ENCODE measurements around the gene FRMD5.
"Not testable (repeated sequence)": the region's sequence is repeated elsewhere in the genome, so short reads cannot be mapped to it uniquely, and the experiment has no call there.

The FRMD5 gene

DNA sequence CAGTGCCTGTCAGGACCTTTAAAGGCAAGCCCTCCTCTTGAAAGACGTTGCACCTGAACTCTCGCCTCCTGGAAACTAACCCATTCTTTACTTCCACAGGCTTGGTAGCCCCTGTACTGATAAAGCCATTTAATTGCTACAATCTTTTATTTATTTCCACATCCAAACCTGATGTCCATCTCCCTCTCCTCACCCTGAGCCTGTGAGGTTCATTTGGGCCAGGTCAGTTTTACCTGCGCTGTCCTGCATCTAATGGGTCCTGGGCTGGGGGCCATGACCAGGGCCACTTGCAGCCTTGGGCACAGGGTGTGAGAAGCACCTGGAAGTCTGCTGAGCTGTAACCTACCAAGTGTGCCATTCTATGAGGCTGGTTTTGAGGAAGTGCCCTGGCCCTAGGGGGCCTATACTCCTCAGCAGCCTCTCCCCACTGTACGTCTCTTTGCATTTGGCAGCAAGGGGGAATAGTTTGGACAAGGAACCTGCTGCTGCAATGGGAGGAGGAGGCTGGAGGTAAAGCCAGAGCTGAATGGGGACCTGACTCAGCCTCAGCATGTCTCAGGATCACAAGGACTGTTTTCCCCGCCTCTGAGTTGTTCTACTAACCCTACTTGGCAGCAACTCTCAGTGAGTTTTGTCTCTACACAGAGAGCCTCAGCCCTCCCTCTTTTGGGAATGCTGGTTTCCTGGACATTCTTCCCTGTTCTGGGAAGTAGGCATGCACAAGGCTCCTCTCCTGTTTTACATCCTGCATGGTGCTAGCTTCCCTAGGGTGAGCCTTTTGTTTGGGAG is 314.5 kb downstream of the FRMD5 start:
- no peak for DNase-seq

GRCh38 chr15:43879386-43880355 is 315.4 kb downstream of the FRMD5 start:
- DNase-seq: no peak

GRCh38 chr15:43878446-43878845 is 316.6 kb downstream of the FRMD5 start:
- no peak for DNase-seq

- no peak for DNase-seq
Observed at GRCh38 chr15:43877371-43877770, 317.7 kb downstream of the FRMD5 start.

- no peak for DNase-seq
Observed at GRCh38 chr15:43876872-43877271, 318.2 kb downstream of the FRMD5 start.

DNA sequence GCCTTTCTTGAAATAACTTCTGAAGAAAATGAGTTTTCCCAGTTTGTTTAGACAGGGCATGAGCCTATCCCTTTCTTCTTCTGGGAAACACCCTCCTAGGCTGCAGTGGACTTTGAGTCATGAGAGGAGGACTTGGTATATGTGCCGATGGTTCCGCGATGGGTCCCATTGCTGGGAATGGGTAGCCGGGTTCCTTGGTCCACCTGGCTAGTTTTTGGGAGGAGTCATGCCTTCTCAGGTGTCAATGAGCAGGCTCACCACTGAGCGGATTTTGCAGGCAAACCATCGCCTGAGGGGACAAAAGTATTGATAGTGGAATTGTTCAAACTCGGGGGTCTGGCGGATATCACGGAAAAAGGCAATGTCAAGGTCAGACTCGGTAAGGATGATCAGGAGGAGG is 321.4 kb downstream of the FRMD5 start:
- no peak for DNase-seq

DNA sequence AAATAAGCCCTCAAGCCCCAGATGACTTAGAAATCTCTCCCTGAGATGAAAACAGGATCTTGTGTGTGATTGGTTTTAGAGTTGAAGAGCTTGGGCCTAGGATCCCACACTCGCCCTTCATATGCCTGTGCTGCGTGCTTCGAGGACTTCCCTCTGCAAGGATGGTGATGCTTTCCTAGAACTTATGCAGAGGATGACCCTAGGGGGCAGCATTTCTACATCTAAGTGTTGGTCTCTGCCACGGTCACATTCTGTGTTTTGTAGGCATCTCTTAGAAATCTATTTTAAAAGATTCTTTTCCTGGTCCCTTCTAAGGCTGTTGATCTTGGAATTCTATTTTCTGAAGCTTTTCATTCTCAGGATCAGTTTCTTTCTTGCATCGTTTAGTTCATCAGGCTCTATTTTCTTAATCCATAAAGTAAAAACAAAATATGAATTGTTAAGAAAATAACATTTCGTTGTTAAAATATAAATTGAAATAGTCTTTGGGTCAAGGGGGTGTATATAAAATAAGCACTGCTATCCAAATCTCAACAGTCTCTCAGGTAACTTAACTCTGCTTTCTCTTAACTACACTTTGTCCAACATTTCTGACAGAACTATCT is 322.6 kb downstream of the FRMD5 start:
- peak; percentile 41 for DNase-seq

DNA sequence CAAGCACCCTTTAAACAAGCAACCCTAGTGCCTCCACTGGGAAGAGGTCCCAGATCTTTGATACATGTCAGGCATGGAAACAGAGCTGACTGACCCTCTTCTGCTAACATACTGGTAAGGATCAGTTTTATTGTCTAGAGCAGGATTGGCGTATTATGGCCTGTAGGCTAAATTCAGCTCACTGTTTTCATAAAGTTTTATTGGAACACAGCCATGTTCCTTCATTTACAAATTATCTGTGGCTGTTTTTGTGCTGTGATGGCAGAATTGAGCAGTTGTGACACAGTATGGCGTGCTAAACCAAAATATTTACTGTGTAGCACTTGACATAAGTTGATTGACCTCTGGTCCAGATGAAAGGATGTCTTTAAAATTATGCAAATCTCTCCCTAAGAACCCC is 323.2 kb downstream of the FRMD5 start:
- no peak for DNase-seq

- no peak for DNase-seq
Observed at GRCh38 chr15:43868406-43868805, 326.7 kb downstream of the FRMD5 start.

DNA sequence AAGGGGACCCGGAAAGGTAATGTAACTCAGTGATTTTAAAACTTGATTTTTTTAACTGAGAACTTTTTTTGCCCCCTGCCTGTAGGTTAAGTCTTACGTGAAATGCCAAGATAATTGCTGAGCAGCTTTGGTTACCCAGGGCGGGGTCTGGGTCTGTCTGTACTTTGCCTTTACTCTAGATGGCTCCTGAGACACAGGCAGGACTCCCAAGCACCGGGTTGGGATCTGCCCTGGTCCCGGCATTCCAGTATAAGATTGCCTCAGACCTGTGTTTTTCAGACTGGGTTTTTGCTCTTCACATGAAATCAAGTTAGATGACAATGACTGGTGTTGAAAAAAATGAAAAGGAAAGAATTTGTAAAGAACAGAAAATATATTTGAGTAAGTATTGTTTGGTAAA is 328.0 kb downstream of the FRMD5 start:
- DNase-seq: no peak

DNA sequence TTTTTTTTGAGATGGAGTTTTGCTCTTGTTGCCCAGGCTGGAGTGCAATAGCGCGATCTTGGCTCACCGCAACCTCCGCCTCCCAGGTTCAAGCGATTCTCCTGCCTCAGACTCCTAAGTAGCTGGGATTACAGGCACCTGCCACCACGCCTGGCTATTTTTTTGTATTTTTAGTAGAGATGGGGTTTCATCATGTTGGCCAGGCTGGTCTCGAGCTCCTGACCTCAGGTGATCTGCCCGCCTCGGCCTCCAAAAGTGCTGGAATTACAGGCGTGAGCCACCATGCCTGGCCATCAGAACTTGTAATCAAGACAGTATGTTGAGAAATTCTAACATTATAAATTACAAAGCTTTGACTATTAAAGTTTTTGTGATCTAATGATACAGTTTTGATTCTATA is 328.4 kb downstream of the FRMD5 start:
- DNase-seq: not testable (repeated sequence)

DNA sequence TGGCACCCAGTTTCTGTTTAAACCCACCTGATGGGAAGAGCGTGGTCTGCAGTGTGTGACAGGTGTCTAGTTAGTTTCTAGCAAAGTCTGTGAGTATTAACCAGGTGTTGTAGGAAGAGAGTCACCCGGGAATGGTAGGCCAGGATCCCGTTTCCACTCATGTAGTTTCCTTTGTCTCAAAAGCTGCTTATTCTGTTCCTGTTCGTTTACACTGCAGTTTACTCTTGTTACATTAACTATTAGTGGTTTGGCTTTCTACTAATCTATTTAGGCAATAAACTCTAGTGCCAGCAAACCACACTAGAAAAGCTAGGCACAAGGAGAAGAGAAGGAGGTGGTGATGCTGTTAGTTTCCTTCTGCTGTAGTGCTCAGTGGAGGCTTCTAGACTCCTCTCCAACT is 335.5 kb downstream of the FRMD5 start:
- no peak for DNase-seq

- peak; percentile 62 for DNase-seq
Observed at GRCh38 chr15:43854801-43855200, 340.3 kb downstream of the FRMD5 start.

DNA sequence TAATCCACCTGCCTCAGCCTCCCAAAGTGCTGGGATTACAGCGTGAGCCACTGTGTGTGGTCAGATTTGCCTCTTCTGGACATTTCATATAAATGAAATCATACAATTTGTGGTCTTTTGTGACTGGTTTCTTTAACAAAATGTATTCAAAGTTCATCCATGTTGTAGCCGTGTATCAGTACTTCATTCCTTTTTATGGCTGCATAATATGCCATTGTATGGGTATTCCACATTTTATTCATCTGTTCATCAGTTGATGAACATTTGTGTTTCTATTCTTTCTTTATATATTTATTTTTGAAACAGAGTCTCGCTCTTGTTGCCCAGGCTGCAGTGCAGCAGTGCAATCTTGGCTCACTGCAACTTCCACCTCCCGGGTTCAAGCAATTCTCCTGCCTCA is 342.5 kb downstream of the FRMD5 start:
- DNase-seq: no peak

DNA sequence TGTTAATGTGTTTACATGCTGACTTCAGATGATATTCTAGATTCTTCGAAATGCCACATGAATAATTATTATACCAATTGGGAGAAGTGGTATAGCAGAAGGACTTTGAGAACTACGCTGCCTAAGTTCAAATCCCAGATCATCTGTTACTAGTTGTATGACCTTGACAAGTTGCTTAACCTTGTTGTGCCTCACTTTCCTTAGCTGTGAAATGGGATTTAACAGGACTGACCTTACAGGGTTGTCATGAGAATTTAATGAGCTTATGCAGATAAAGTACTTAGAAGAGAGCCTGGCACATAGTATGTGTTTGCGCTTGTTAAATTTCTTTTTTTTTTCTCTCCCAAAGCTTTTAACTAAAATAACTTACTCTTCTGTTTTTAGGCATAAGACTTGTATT is 343.8 kb downstream of the FRMD5 start:
- DNase-seq: no peak

- DNase-seq: no peak
Observed at GRCh38 chr15:43845421-43845820, 349.6 kb downstream of the FRMD5 start.

GRCh38 chr15:43832485-43832884 is 362.6 kb downstream of the FRMD5 start:
- DNase-seq: not testable (repeated sequence)

- DNase-seq: not testable (repeated sequence)
Observed at GRCh38 chr15:43831519-43832052, 363.5 kb downstream of the FRMD5 start.

DNA sequence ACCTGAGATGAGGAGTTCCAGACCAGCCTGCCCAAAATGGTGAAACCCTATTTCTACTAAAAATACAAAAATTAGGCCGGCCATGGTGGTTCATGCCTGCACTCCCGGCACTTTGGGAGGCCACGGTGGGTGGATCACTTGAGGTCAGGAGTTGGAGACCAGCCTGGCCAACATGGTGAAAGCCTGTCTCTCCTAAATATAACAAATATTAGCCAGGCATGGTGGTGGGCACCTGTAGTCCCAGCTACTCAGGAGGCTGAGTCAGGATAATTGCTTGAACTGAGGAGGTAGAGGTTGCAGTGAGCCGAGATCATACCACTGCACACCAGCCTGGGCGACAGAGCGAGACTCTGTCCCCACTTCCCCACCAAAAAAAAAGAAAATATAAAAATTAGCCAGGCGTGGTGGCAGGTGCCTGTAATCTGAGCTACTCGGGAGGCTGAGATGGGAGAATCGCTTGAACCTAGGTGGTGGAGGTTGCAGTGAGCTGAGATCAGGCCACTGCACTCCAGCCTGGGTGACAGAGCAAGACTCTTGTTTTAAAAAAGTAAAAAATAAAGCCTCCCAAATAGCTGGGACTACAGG is 364.3 kb downstream of the FRMD5 start:
- not testable (repeated sequence) for DNase-seq

- not testable (repeated sequence) for DNase-seq
Observed at GRCh38 chr15:43829951-43830540, 365.0 kb downstream of the FRMD5 start.

DNA sequence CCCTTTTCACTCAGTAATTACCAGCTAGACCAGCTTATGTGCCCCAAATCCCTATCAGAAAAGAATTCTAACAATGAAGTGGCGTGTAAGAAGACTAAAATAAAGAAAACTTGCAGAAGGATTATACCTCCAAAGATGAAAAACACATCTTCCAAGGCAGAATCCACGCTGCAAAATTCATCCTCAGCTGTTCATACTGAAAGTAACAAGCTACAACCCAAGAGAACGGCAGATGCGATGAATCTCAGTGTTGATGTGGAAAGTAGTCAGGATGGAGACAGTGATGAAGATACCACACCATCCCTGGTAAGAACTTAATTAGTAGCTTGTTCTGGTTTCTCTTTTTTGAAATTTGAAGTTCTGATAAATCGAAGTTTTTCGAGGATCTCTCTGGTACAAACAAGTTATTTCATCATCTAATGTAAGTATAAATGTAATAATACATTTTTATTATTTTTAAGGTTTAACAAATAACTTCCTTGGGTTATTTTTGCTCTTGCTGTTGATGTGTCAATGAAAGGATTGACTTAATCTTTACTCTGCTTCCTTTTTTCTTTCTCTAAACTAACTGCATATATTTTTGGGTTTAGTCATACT is 366.9 kb downstream of the FRMD5 start:
- no peak for DNase-seq

Measured in inflammatory macrophage treated with lipopolysaccharide for 4 hours (primary cell).